NCI-H510A treated with DMSO at 0.1 percent for 48 hours (cell line): ENCODE data around the gene ABCA4.

Experiments
- DNase-seq: peaks from one replicate; lab custom pipeline; 2025; lab: John Stamatoyannopoulos, UW

ABCA4 gene

DNA sequence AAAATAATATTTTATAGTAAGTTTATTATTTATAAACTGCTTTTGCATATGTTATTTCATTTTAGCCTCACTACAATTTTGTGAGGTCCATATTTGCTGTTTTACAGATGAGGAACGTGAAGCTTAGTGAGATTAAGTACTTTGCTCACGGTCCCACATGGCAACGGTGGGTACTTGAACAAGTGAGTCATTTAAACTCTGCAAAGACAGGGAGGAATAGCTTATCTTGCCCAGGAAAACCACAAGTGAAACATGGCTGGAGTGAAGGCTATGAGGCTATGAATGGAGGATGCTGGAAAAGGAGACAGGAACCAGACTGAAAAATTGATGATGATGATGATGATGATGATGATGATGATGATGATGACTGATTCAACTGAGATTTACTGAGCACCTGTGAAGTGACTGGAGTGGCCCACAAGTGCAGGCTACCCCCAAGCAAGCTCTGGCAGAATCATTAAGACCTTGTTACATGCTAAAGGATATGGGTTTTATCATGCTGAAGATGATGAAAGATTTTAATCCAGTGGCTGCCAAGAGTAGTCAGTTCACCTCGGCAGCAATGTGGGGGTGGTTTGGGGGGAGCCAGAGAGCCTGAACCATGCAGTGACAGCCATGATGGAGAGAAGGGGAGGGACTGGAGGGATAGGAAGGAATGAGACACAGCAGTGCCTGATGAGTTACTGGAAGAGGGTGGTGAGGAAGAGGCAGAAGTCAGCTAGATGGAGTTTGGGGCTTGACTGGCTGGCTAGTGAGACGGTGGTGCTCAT, 1.4 kb upstream of the ABCA4 start:
- DNase-seq: no peak

DNA sequence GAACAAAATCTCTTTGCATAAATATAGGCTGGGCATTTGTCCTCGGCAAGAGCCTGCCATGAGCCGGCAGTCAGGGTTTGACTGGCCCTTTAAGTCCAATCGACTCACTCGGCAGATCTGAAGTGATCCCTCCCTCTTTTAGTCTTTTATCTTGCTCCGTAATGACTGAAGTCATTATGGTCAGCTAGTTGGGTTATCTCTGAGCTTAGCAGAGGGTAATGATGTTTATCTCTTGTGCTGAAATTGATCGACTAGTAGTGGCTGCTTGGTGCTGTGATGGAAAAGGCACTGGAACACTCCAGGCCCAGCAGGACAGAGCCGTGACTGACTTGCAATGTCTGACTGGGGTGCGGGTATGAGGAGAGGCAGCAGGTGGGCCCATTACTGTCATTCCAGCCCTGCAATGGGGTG, 468 bp upstream of the ABCA4 start:
- DNase-seq: no peak

DNA sequence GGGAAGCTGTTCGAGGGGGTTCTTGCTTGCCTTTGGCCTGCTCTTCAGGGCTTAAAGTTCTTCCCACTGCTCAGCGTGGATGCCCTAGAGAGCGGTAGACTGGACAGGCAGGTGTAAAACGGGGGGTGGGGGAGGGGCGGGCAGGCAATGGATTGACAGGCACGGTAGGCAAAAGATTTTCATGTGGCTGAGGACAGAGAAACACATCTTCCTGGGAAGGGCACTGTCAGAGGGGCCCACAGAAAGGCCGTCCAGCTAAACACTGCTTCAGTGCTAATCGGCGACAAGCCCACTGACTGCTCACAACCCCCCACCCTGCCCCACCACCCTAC, 412 bp downstream of the ABCA4 start:
- peak; percentile 33 for DNase-seq

DNA sequence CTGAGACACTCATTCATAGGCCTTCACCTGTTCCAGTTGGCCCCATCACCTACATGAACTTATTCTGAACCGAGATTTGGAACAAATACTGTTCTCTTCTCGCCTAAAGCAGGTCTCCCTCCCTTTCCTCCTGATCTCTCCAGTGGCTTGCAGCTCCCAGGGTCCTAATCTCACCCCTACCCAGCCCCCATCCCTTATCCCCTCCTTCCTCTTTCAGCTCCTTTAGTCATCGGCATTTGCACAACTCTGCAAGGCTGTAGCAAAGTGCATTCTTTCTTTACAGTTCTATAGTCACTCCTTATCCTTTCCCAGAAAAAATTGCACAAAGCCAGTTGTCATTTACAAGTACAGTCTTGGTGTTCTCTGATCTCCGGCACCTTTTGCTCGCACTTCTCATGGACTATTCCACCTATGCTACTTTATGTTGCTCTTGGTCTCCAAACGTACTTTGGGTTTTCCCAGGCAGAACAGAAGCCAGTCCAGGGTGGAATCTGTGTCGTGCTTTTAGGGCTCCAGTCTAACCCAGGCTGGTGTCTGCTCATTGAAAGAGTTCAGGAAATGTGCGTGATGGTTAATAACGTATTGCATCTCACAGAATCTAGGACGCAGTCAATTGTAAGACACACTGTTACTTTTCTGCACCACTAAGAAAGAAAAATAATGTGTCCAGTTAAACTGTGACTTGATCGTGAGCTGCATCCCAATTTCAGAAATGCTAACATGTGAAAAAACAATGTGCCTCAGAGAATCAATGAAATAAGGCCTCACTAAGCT, 965 bp downstream of the ABCA4 start:
- DNase-seq: no peak

- no peak for DNase-seq
These were observed 1.6 kb downstream of the ABCA4 start for GRCh38 chr1:94119306-94119705.

GRCh38 chr1:94118471-94118870, 2.5 kb downstream of the ABCA4 start:
- no peak for DNase-seq

GRCh38 chr1:94118013-94118412, 2.9 kb downstream of the ABCA4 start:
- DNase-seq: no peak

GRCh38 chr1:94117259-94117851, 3.6 kb downstream of the ABCA4 start:
- no peak for DNase-seq

- no peak for DNase-seq
These were observed 5.0 kb downstream of the ABCA4 start for GRCh38 chr1:94115900-94116436.

- no peak for DNase-seq
These were observed 5.6 kb downstream of the ABCA4 start for GRCh38 chr1:94115254-94115899.

- no peak for DNase-seq
These were observed 7.2 kb downstream of the ABCA4 start for GRCh38 chr1:94113589-94114226.

DNA sequence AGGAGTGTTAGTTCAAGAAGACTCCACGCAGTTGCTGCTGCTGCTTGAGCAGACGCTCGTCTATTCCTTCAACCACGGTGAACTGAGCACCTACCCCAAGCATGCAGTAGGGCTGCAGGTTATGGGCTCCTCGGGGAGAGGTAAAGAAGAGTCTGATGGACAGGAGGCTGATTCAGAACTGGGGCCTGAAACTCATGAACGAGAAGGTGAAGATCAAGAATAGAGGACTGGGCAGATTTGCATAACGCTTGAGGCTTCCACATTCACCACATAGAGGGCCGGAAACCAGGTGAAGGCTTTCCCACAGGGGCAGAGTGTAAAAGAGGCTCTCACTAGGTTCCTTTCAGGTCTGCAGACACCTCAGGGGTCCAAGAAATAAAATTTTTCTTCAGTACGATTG, 9.1 kb downstream of the ABCA4 start:
- no peak for DNase-seq

DNA sequence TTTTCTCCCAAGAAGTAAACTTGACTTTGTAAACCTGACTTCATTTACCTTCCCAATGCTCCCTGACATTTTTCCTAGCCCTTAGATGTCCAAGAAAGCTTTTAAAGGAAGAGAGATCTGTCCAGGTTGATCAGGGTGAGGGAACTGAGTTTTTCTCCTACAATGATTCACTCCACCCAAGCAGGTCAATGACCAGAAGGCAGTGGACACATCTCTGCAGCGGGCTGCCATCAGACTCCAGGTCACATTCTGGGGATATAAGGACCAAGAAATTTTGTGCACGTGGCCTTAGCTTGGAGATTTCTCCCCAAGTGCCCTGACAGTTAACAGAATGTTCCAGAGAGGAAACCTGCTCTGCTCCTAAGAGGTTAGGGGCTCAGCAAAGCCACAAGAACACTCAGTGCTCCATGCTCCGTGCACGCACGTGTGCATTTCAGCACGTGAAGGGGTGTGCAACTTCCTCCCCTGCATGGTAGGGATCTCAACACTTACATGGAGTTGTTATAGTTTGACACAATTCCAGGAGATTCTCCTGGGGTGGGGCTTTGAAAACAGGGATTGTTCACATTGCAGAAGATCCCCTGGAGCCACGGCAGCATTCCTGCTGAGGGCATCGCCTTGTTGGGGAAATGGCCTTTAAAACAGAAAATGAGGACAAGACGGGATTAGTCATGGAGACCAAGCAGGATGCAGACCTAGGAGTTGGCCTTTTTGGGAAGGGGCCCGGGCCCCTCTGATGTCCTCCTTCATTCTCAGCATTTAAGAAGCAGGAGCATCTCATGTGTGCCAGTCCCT, 9.8 kb downstream of the ABCA4 start:
- no peak for DNase-seq

DNA sequence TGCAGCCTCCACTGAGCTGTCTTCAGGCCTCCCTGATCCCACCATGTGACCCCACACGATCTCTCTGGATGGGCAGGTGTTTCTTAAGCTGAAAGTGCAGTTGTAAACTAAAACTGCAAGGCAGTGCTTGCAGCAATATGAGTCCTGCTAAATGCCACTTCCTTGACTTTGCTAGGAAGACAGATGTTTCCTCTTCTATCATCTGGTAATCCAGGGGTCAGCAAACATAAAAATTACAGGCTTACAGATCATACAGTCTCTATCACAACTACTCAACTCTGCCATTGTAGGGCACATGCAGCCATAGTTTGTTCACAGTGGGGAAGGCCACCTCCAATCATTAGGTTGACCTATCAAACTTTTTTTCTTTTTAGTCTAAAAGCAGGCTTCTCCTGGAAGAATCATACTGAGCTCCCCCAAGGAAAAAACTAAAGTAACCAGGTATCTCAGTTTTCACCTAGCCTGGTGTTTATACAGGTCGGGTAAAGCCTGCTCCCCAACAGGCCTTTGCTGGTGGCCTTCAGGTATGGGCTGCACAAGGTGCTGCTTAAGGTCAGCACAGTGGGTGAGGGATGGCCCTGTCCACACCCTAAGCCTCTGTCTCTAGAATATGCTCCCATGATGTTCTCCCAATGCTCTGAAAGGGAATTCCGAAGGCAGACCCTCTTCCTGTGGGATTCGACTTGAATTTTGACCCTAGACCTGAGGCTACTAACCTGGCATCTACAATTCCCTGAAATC, 10.8 kb downstream of the ABCA4 start:
- DNase-seq: no peak

DNA sequence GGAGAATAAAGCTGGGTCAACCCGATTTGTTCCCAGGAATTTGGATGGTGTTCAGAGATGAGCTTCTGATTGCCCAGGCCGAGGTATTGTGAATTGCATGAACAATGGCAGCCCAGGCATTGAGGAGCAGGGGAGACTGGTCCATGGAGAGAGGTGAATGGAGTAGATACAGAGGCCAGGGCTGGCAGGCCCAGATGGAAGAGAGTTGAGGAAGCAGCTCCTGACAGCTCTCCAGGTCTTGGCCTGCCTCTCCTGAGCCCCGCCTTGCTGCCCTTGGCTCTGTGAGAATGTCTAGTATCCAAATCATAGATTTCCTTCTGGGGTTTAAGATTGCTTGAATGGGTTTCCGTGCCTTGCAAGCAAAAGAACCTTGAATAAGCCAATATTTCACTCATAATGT, 11.5 kb downstream of the ABCA4 start:
- DNase-seq: no peak

DNA sequence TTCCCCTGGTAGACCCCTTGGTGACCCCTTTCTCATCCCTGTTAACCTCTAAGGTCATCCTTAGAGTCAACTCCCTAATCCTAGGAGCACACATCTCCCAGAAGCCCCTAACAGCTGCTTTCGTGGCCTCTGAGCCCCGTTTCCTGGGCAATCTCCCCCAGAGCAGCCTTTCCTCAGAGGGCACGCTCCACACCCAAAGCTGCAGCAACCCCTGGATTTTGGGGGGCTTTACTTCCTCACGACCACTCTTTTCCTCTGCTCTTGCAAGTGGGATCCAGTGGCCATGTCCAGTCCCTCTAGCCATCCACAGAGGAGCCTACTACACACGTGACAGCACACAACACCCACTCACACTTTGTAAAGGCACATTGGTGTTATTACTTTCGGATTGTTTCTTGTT, 13.8 kb downstream of the ABCA4 start:
- DNase-seq: no peak

DNA sequence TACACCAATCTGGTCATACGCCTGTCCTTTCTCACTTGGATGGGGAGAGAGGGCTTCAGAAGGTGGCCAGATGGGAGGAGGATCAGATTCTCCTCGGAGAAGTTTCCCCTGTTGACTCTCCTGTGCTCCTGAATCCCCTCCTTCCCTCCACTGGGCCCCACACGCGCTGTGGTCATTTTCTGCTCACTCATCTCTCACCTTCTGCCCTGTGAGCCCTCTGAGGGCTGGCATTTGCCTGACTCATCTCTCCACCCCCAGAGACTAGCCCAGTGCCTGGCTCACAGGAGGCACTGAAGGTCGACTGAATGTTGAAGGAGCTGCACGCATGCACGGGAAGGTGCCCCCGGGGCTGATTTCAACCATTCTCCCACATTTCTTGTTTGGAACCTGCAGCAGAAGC, 14.2 kb downstream of the ABCA4 start:
- DNase-seq: no peak

DNA sequence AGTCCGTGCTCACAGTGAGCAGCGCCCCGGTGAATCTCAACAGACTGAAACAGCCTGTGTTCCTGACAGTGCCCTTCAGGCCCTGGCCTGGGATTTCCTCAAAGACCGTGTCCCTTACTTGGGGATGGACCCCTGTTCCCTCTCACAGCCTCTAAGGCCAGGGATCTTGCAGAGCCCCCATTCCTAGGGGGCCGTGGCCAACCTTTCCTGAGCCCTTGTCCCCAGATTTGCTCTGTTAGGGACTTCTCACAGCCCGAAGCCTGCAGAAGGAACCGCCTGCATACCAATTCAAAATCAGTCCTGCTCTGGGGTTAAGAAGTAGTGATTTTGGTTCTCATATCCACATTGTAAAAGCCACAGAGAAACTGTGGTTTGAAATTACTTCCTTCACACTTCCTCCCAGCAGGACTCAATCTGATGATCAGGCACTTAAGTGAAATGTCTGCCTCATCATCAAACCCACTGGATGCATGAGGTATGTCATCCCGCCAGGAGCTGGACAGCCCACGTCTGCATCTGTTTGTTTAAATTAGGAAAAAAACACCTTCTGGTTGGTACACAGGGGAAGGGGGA, 14.9 kb downstream of the ABCA4 start:
- no peak for DNase-seq

DNA sequence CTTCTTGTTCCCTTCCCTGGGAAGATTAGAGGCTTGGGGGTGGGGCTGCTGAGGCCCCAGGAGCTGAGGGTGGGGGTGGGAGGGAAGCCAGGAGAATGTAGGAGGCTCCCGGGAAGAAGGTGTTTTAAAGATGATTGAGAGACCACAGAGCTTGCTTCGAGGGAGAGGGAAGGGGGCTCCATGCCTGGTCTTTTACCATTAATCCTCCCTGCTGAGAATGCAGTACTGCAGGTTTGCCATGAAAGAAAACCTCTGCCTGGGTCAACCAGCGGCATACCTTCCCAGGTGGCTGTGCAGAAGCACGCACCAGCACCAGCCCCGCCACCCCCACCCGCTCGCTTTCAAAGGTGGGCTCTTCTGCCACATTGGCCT, 15.4 kb downstream of the ABCA4 start:
- DNase-seq: no peak
